ENCODE data around the gene TMEM18.

Gene TMEM18

DNA sequence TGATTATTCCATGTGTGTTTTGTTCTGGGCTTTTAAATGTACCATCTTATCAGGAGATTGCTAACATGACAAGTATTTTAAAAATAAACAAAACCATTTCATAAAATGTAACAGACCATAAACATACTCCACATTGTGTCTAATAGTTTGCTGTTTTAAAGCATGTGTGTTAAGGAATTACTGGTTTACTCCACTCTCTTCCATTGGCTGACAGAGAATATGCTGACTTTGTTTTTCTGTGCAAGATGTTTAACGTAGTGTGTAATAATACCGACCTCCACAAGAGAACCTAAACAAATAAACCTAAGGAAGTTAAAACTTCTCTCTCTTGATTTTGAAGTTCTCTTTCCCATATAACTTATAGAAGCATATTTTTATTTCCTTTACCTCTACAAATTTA is 17.0 kb upstream of the TMEM18 start:
- H3K4me2 ChIP-seq (ENCODE audit: low read depth, low read length): no peak overlapping the region
- no peaks in the 10 kb centered on the region for H3K79me2 ChIP-seq (ENCODE audit: low read length)
- TF ChIP-seq EZH2phosphoT487 (IDR thresholded peaks at IDR 0.05; ENCODE audit: low read length) (no peak), CTCF (IDR thresholded peaks at IDR 0.05; ENCODE audit: low read length) (no peak), EZH2 (optimal IDR thresholded peaks at IDR 0.05; ENCODE audit: low read depth, low read length) (no peak)
- no peak overlapping the region for H3K9ac ChIP-seq (ENCODE audit: low read length)
- H3F3A ChIP-seq (ENCODE audit: insufficient read depth, low read length): no peaks in the 10 kb centered on the region
- H3K27ac ChIP-seq (ENCODE audit: low read length): no peak overlapping the region
- H3K4me1 ChIP-seq (ENCODE audit: low read length): no peaks in the 10 kb centered on the region; the same call in 1 of the 2 replicates
- H3K9me2 ChIP-seq (replicated peaks; ENCODE audit: insufficient read depth, low read length): no peaks in the 10 kb centered on the region
- DNase-seq: no peak
- H3K9me3 ChIP-seq (replicated peaks; ENCODE audit: insufficient read depth, low read length): no peaks in the 10 kb centered on the region
- H2AFZ ChIP-seq (ENCODE audit: low read length): no peak overlapping the region
- H3K36me3 ChIP-seq (replicated peaks; ENCODE audit: insufficient read depth, low read length): no peaks in the 10 kb centered on the region
- no peak overlapping the region for H3K4me3 ChIP-seq (ENCODE audit: low read length)
- no peaks in the 10 kb centered on the region for H4K20me1 ChIP-seq (ENCODE audit: insufficient read depth, low read length)
- H3K27me3 ChIP-seq (replicated peaks; ENCODE audit: insufficient read depth, low read length): no peaks in the 10 kb centered on the region

DNA sequence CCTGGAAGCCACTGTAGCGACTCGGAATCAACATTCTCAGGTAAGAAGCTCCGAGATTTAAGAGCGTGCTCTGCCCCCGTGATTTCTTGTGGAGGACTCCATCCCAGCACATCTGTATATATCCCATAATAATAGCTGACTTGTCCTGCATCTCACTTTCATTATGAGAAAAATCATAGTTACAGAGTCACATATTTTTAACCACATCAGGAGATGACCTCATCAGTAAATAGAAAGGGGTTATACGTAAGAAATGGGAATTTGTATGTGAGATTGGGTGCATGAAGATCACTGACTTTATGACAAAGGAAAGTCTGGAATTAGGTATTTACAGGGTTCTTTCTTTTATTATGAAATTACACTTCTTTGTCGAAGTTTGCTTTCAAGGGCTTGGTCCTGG is 16.4 kb upstream of the TMEM18 start:
- no peaks in the 10 kb centered on the region; the same call in 1 of the 2 replicates for H3K4me1 ChIP-seq (ENCODE audit: low read length)
- H3K9me2 ChIP-seq (replicated peaks; ENCODE audit: insufficient read depth, low read length): no peaks in the 10 kb centered on the region
- no peak for DNase-seq
- TF ChIP-seq EZH2phosphoT487 (IDR thresholded peaks at IDR 0.05; ENCODE audit: low read length): no peak
- H3K4me3 ChIP-seq (ENCODE audit: low read length): no peak overlapping the region
- no peaks in the 10 kb centered on the region for H3K79me2 ChIP-seq (ENCODE audit: low read length)
- H2AFZ ChIP-seq (ENCODE audit: low read length): no peak overlapping the region
- H3F3A ChIP-seq (ENCODE audit: insufficient read depth, low read length): no peaks in the 10 kb centered on the region
- H4K20me1 ChIP-seq (ENCODE audit: insufficient read depth, low read length): no peaks in the 10 kb centered on the region
- no peak overlapping the region for H3K9ac ChIP-seq (ENCODE audit: low read length)
- no peaks in the 10 kb centered on the region for H3K36me3 ChIP-seq (replicated peaks; ENCODE audit: insufficient read depth, low read length)
- H3K27ac ChIP-seq (ENCODE audit: low read length): no peak overlapping the region
- no peaks in the 10 kb centered on the region for H3K9me3 ChIP-seq (replicated peaks; ENCODE audit: insufficient read depth, low read length)
- no peaks in the 10 kb centered on the region for H3K27me3 ChIP-seq (replicated peaks; ENCODE audit: insufficient read depth, low read length)
- H3K4me2 ChIP-seq (ENCODE audit: low read depth, low read length): no peak overlapping the region

DNA sequence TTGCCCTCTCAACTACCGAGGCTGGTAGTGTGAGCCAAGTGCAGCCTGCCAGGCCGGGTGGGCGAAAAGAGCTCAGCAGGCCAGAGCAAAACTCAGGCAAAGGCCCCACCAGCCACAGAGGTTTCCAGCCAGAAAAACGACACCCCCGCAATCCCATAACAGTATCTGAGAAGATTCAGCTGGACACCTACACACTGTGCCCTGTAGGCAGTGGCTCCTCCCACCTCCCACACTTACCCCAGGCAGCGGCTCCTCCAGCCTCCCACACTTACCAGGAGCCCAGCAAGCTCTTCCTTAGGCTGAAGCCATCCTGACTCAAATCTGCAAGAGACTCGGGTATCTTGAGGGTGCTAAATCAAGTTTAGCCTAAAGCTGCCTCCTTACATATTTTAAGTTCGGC is 15.6 kb upstream of the TMEM18 start:
- H3K4me2 ChIP-seq (ENCODE audit: low read depth, low read length): no peak overlapping the region
- no peak overlapping the region for H3K27ac ChIP-seq (ENCODE audit: low read length)

More for the DNA sequence above, 15.6 kb upstream of the TMEM18 start:
- TF ChIP-seq EZH2 (optimal IDR thresholded peaks at IDR 0.05; ENCODE audit: low read depth, low read length) (no peak), CTCF (IDR thresholded peaks at IDR 0.05; ENCODE audit: low read length) (no peak), EZH2phosphoT487 (IDR thresholded peaks at IDR 0.05; ENCODE audit: low read length) (no peak)
- Histone ChIP-seq H3K4me1 (ENCODE audit: low read length) (no peaks in the 10 kb centered on the region; the same call in 1 of the 2 replicates), H4K20me1 (ENCODE audit: insufficient read depth, low read length) (no peaks in the 10 kb centered on the region), H2AFZ (ENCODE audit: low read length) (no peak overlapping the region), H3K27me3 (replicated peaks; ENCODE audit: insufficient read depth, low read length) (no peaks in the 10 kb centered on the region), H3K9me2 (replicated peaks; ENCODE audit: insufficient read depth, low read length) (no peaks in the 10 kb centered on the region), H3K36me3 (replicated peaks; ENCODE audit: insufficient read depth, low read length) (no peaks in the 10 kb centered on the region), H3K4me3 (ENCODE audit: low read length) (no peak overlapping the region), H3K79me2 (ENCODE audit: low read length) (no peaks in the 10 kb centered on the region), H3K9me3 (replicated peaks; ENCODE audit: insufficient read depth, low read length) (no peaks in the 10 kb centered on the region), H3K9ac (ENCODE audit: low read length) (no peak overlapping the region), H3F3A (ENCODE audit: insufficient read depth, low read length) (no peaks in the 10 kb centered on the region)
- DNase-seq: no peak

All from MM.1S (cell line).